ENCODE data around the gene PGGHG.

DNA sequence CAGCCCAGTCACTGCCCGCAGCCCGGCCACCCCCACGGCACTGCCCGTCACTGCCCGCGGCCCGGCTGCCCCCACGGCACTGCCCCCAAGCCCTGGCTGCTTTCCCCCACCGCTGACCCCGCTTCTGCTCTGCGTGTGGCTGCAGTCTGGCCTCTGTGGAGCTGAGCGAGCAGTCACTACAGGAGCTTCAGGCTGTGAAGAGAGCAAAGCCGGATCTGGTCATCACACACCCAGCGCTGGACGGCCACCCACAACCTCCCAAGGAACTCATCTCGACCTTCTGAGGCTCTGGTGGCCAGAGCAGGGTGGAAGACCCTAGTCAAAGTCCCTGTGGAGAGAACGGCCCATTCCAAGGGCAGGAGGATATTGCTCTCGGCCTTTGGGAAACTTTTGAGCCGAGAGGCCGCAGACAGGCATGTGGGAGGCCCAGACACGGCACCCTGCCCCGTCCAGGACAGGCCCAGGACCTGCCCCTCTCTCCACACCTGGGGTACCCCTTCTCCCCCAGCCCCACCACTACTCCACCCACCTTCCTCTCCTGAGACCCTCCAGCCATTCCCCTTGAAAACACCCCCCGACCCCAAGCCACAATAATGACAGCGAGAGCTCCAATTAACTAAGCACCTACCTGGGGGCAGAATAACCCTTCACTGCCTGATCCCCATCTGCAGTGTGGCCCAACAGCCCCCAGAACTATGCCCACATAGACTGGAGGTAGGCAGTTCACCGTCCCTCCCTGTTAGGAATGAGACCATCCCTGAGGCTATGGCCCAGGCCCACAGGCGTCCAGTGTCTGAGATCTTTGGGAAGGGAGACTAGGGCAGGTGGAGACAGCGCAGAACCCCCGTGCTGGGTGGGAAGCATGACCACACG lies 3.7 kb upstream of the PGGHG start:
- TF ChIP-seq, protein P1, sequence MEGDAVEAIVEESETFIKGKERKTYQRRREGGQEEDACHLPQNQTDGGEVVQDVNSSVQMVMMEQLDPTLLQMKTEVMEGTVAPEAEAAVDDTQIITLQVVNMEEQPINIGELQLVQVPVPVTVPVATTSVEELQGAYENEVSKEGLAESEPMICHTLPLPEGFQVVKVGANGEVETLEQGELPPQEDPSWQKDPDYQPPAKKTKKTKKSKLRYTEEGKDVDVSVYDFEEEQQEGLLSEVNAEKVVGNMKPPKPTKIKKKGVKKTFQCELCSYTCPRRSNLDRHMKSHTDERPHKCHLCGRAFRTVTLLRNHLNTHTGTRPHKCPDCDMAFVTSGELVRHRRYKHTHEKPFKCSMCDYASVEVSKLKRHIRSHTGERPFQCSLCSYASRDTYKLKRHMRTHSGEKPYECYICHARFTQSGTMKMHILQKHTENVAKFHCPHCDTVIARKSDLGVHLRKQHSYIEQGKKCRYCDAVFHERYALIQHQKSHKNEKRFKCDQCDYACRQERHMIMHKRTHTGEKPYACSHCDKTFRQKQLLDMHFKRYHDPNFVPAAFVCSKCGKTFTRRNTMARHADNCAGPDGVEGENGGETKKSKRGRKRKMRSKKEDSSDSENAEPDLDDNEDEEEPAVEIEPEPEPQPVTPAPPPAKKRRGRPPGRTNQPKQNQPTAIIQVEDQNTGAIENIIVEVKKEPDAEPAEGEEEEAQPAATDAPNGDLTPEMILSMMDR (IDR thresholded peaks at IDR 0.05; ENCODE audit: borderline replicate concordance, extremely low read depth, low read length, poor library complexity, severe bottlenecking), result no peak
- TF ChIP-seq EZH2 (IDR thresholded peaks at IDR 0.05; ENCODE audit: borderline replicate concordance, low read depth, low read length, severe bottlenecking), result no peak
